Activated B cell treated with CpG ODN at 0.5 μM for 24 hours (primary cell): ENCODE data around the gene MACO1. TPM values are rescaled to one million over a fixed set of nuclear protein-coding genes. Genes with fewer than 3 reads are reported as not detected.

Experiments used
- ATAC-seq: fragments of 200-7000 bp; cut with Tn5 transposase; one replicate; pipeline ENCODE4 v1.10.0; 2021; ENCODE audit warnings: low read depth, mild to moderate bottlenecking, moderate library complexity
- CTCF ChIA-PET: fragments of 350-600 bp; sonication (Branson Sonifier 250); formaldehyde crosslinking; loops from one replicate; lab custom pipeline; 2021; ENCODE audit warnings: antibody characterized with exemption; lab: Charles Lee
- POLR2A ChIA-PET: fragments of 350-600 bp; sonication (Branson Sonifier 250); formaldehyde crosslinking; loops from one replicate; lab custom pipeline; 2021; ENCODE audit warnings: antibody characterized with exemption; lab: Charles Lee
- DNase-seq: peaks from one replicate; pipeline ENCODE4 v3.0.0; 2022
- H3K27ac Mint-ChIP-seq: one replicate; pipeline ENCODE4 v1.8.0; 2020; ENCODE audit warnings: mixed read lengths
- H3K27me3 Mint-ChIP-seq: one replicate; pipeline ENCODE4 v1.8.0; 2021; ENCODE audit warnings: mixed read lengths
- H3K36me3 Mint-ChIP-seq: one replicate; pipeline ENCODE4 v1.8.0; 2021; ENCODE audit warnings: low read depth, mixed read lengths
- H3K4me1 Mint-ChIP-seq: one replicate; pipeline ENCODE4 v1.8.0; 2021; ENCODE audit warnings: mixed read lengths
- H3K4me3 Mint-ChIP-seq: one replicate; pipeline ENCODE4 v1.8.0; 2020; ENCODE audit warnings: mild to moderate bottlenecking, mixed read lengths
- H3K9me3 Mint-ChIP-seq: one replicate; pipeline ENCODE4 v1.8.0; 2020; ENCODE audit warnings: mixed read lengths
- intact Hi-C: fragments of 100-400 bp; cut with micrococcal nuclease; formaldehyde crosslinking; loops from one replicate; pipeline ENCODE4 v1.15.1; 2024
- total RNA-seq: library from RNA; stranded (reverse); gene quantifications from 2 replicates; pipeline ENCODE4 v1.2.3, GENCODE V29; 2022
- TF ChIP-seq, protein P1 (sequence below): fragments of 200-600 bp; IDR thresholded peaks from one replicate; pipeline ENCODE4 v1.8.0; 2022; ENCODE audit warnings: antibody characterized with exemption, mild to moderate bottlenecking

The MACO1 gene
- total RNA-seq, 1 donor from 2014 or later = 19.7 TPM

DNA sequence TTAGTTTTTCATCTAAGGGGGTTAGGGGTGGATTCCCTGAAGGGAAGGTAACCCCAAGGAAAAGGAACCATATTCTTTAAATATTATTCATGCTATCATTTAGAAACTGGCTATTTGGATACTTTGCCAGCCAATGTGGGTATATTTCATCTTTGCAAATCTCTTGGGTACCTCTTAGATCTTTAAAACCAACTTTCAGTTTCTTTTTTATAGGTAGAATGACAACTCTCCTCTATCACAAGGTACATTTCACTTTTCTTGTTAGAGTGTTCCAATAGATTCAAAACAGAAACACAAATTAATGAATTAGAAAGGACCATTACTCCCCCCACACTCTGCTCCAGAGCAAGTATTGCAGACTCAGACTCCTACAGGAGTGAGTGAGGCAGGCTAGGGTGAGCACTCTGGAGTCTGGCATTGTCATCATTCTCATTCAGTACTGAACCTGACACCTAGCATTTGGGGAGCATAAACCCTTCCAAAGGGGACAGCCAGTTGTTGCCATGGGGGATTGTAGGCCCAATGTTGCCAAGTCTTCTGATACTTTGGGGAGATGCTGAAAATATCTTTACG lies 43.0 kb downstream of the MACO1 start:
- DNase-seq (no peak), ATAC-seq (no peak)
- Mint-ChIP-seq H3K27me3 (no peaks in the 10 kb centered on the region), H3K4me1 (peaks cover 36% of the 10 kb centered on the region), H3K9me3 (no peaks in the 10 kb centered on the region), H3K36me3 (peaks cover 33% of the 10 kb centered on the region), H3K4me3 (no peak overlapping the region), H3K27ac (peak overlapping the region; percentile 24)
- POLR2A ChIA-PET = no interaction called here
- intact Hi-C loops = loop anchor here (5.0 kb wide), 1 partner anchor 41 kb away; the partner anchor contains the start of gene MACO1
- CTCF ChIA-PET = no interaction called here
- TF ChIP-seq, protein P1, sequence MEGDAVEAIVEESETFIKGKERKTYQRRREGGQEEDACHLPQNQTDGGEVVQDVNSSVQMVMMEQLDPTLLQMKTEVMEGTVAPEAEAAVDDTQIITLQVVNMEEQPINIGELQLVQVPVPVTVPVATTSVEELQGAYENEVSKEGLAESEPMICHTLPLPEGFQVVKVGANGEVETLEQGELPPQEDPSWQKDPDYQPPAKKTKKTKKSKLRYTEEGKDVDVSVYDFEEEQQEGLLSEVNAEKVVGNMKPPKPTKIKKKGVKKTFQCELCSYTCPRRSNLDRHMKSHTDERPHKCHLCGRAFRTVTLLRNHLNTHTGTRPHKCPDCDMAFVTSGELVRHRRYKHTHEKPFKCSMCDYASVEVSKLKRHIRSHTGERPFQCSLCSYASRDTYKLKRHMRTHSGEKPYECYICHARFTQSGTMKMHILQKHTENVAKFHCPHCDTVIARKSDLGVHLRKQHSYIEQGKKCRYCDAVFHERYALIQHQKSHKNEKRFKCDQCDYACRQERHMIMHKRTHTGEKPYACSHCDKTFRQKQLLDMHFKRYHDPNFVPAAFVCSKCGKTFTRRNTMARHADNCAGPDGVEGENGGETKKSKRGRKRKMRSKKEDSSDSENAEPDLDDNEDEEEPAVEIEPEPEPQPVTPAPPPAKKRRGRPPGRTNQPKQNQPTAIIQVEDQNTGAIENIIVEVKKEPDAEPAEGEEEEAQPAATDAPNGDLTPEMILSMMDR = no peak

DNA sequence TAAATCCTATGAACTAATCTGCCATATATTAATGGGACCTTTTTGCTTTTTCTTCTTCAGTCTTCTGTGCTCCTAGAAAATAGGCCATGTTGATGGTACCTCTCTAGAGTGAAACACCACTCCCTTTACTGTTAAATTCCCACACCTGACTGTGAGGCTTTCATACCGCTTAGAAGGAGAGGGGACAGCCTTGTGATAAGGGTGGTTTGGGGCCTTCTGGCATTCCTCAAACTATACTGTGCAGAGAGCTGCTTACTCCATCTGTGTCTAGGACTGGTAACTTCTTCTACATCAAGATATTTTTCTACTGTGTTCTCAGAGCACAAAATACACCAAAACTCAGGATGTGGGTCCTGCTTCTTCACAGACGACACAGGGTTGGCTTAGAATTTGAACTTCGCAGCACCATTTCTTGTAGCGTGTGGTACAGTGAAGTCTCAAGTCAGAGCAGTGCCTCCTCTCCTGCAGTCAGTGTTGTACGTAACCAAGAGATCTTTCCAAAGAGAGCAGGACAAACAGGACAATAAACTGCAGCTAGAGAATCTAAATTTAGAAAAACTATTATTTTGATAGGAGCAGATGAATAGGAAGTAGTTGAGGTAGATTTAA lies 43.8 kb downstream of the MACO1 start:
- POLR2A ChIA-PET = no interaction called here
- Mint-ChIP-seq H3K9me3 (no peaks in the 10 kb centered on the region), H3K27me3 (no peaks in the 10 kb centered on the region), H3K36me3 (peaks cover 33% of the 10 kb centered on the region), H3K4me3 (no peak overlapping the region), H3K27ac (no peak overlapping the region), H3K4me1 (peaks cover 36% of the 10 kb centered on the region)
- no peak for DNase-seq
- ATAC-seq = no peak
- intact Hi-C loops = loop anchor here (5.0 kb wide), 1 partner anchor 42 kb away; the partner anchor contains the start of gene MACO1
- TF ChIP-seq, protein P1 = no peak
- CTCF ChIA-PET = interaction anchor here (1.0 kb wide), 1 partner anchor 46 kb away, joined by 3 read pairs; no protein-coding TSS in a partner anchor

DNA sequence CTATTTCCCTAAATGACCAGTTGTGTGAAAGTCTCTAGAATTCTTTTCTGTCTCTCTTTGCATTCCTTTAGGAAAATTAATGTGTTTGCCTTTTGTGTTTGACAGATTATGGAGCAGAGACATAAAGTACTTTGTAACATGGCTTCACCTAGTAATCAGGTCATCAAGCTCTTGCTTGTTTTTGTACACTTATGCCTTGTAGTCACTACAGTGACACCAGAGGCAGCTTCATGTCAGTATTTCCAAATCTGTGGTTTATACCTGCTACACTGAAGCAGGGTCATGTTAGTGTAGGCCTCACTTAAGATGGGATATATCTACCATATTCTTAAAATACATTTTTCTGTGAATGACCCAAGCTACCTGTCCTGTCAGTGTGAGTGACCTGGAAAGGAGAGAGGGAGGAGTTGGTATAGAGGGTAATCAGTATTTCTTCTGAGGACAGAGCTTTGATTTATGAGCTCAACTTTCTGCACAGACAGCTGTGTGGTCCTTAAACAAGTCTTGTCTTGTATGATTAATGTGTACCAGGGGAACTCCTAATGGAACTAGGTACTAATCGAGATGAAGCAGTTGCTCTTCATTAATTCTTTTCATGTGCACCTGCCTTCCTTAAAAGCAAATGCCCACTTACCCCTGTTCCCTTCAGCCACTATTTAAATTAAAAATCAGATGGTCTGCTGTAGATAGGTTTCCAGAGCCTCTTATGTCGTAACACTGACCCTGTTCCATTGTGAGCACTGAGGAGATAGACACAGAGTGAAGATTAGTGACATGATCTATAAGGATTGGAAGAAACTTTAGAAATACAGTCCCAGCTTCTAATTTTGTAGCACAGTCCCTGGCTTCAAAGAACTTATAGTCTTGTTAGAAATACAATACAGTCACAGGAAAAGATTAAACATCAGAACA lies 45.7 kb downstream of the MACO1 start:
- no peak for DNase-seq
- H3K27me3 Mint-ChIP-seq = no peaks in the 10 kb centered on the region
- ChIA-PET POLR2A (no interaction called here), CTCF (no interaction called here)
- H3K27ac Mint-ChIP-seq = no peak overlapping the region
- H3K9me3 Mint-ChIP-seq = no peaks in the 10 kb centered on the region
- H3K36me3 Mint-ChIP-seq = peaks cover 26% of the 10 kb centered on the region
- intact Hi-C loops = no loop called here
- peaks cover 37% of the 10 kb centered on the region for H3K4me1 Mint-ChIP-seq
- TF ChIP-seq, protein P1 = no peak
- ATAC-seq = no peak
- H3K4me3 Mint-ChIP-seq = no peak overlapping the region

DNA sequence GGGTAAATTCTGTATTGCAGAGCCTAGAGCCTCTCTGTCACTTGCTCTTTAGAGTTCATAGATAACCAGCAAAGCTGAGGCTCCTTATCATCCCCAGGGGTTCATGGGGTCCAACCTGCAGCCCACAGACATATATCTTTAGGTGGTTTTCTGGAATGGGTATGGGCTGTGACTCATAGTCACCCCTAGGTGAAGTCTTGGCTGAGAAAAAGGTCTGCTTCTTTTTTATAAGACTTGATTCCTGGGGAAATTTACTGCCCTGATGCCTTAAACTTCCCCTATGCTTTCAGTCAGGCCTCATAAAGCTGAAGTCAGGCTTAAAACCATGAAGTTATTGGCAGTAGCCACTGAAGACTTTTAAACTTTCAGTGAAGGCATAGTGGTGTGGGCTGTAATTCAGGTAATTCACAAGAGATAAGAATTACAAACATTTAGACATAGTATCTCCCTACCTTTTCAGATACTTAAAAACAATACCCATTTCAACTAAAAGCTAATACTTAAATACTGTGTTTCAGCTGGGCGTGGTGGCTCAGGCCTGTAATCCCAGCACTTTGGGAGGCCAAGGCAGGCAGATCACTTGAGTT lies 46.8 kb downstream of the MACO1 start:
- ATAC-seq (peak; percentile 34), DNase-seq (no peak)
- peaks cover 37% of the 10 kb centered on the region for H3K4me1 Mint-ChIP-seq
- no peak overlapping the region for H3K4me3 Mint-ChIP-seq
- no peak overlapping the region for H3K27ac Mint-ChIP-seq
- POLR2A ChIA-PET = interaction anchor here (0.6 kb wide), 1 partner anchor 251 kb away, joined by 3 read pairs; no protein-coding TSS in a partner anchor
- no peaks in the 10 kb centered on the region for H3K27me3 Mint-ChIP-seq
- intact Hi-C loops = no loop called here
- H3K36me3 Mint-ChIP-seq = peaks cover 29% of the 10 kb centered on the region
- CTCF ChIA-PET = interaction anchor here (0.9 kb wide), 1 partner anchor 47 kb away, joined by 3 read pairs; the partner anchor contains the start of gene MACO1
- TF ChIP-seq, protein P1 = no peak
- no peaks in the 10 kb centered on the region for H3K9me3 Mint-ChIP-seq
